IPS DF 6.9 (cell line): ENCODE measurements around the gene RNASE1.
"Not testable (repeated sequence)": the region's sequence is repeated elsewhere in the genome, so short reads cannot be mapped to it uniquely, and the experiment has no call there.

Experiments used
- DNase-seq: peaks from one replicate; pipeline ENCODE4 v3.0.0-alpha.2; 2013; ENCODE audit warnings: low read depth, low spot score
- H3K27ac ChIP-seq: one replicate; pipeline ENCODE4 v1.5.1; 2013; ENCODE audit warnings: low read length, control low read depth
- H3K27me3 ChIP-seq: 2 replicates; pipeline ENCODE4 v1.6.1; 2013; ENCODE audit warnings: mild to moderate bottlenecking, low read length; ENCODE audit not compliant: control insufficient read depth, insufficient read depth
- H3K36me3 ChIP-seq: 2 replicates; pipeline ENCODE4 v1.6.1; 2013; ENCODE audit warnings: low read length; ENCODE audit not compliant: control insufficient read depth, insufficient read depth
- H3K4me1 ChIP-seq: 2 replicates; pipeline ENCODE4 v1.6.1; 2013; ENCODE audit warnings: low read length; ENCODE audit not compliant: control insufficient read depth, insufficient read depth
- H3K4me3 ChIP-seq: 2 replicates; pipeline ENCODE4 v1.5.1; 2013; ENCODE audit warnings: mild to moderate bottlenecking, low read length
- H3K9me3 ChIP-seq: 2 replicates; pipeline ENCODE4 v1.6.1; 2013; ENCODE audit warnings: low read length, inconsistent platforms; ENCODE audit not compliant: control insufficient read depth, insufficient read depth
- WGBS: extraction: QIAGEN DNeasy Blood & Tissue Kit; methylation state at CpG from one replicate; pipeline ENCODE4 v1.1.7; 2013; ENCODE audit warnings: mixed read lengths, missing lambda C conversion rate; ENCODE audit not compliant: insufficient read length, insufficient coverage; 5-methylcytosine and 5-hydroxymethylcytosine counted together

The RNASE1 gene

DNA sequence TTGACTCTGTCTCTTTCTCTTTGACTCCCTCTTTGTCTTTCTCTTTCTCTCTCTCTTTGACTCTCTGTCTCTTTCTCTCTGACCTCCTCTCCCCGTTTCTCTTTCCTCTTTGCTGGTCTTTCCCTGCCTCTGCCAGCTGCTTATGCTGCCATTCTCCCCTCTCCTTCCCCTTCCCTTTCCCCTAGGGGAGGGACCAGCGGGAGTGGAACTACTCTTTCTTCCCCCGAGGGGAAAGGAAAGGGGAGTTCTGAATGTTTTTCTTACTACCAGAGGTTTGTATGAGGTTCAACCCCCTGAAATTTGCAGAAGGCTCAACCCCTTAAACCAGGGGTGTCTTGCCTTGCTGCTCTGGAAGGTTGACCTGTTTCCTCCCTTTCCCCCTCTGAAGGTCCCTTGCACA is 24.7 kb upstream of the RNASE1 start:
- WGBS: no CpG with 5 or more reads among the region's 3 CpGs
- DNase-seq: no peak
- Histone ChIP-seq H3K36me3 (no peaks in the 10 kb centered on the region), H3K4me1 (no peaks in the 10 kb centered on the region), H3K9me3 (no peaks in the 10 kb centered on the region), H3K27ac (no peak overlapping the region), H3K27me3 (no peaks in the 10 kb centered on the region), H3K4me3 (no peak overlapping the region)

DNA sequence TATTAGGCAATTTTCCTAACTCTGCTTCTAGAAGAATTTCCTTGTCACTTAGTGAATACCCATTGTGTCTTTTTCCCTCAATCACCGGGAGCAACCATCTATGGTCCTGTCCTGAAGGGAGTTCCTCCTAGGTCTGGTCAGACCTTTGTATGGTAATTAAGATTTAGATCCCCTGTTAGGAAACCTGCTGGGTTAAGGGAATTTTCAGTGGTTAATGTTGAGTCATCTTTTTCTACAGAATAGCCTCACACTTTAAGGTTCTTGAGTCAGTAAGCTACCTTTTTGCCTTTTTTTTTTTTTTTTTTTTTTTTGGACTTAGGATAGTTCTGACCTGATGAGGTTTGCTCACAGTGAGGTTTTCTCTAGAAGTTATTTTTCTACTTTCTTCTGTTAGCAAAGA is 24.0 kb upstream of the RNASE1 start:
- not testable (repeated sequence) for H3K36me3 ChIP-seq, H3K27ac ChIP-seq, H3K27me3 ChIP-seq, H3K4me3 ChIP-seq, H3K9me3 ChIP-seq, DNase-seq, H3K4me1 ChIP-seq
- no CpG with 5 or more reads among the region's 1 CpG for WGBS

DNA sequence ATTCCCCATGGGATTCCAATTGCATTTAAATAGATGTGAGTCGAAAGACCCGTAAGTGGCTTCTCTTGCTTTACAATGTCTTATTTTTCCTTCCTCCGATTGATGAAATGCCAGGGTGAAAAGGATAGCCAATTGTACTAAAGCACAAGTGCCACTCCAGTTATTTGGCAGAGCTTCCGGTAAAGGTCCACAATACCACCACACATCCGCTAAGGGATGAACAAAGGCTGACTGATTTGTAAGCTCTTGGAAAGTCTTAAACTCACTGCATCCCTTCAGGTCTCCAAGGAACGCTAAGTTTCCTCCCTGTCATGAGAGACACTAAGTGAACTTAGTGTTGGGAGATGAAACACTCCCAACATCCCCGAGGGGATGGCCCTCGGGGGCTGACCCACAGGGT is 21.2 kb upstream of the RNASE1 start:
- Histone ChIP-seq H3K4me1 (0 out of 2 replicates have a peak, but pooled peaks cover 1% of the 10 kb centered on the region), H3K4me3 (no peak overlapping the region), H3K27me3 (no peaks in the 10 kb centered on the region), H3K9me3 (no peaks in the 10 kb centered on the region), H3K36me3 (no peaks in the 10 kb centered on the region), H3K27ac (no peak overlapping the region)
- no peak for DNase-seq
- no CpG with 5 or more reads among the region's 8 CpGs for WGBS

DNA sequence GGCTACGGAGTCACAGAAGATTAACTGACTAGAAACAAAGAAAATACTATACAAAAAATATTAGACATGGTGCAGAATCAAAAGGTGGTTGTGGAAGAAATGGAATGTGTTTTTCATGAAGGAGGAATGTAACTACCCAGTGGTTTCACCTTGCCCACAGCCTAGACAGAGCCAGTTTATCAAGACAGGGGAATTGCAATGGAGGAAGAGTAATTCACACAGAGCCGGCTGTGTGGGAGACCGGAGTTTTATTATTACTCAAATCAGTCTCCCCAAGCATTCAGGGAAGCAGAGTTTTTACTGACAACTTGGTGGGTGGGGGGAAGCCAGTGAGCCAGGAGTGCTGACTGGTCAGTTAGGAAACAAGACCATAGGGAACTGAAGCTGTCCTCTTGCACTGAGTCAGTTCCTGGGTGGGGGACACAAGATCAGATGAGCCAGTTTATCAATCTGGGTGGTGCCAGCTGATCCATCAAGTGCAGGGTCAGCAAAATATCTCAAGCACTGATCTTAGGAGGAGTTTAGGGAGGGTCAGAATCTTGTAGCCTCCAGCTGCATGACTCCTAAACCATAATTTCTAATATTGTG is 19.0 kb upstream of the RNASE1 start:
- not testable (repeated sequence) for DNase-seq, H3K9me3 ChIP-seq, H3K4me3 ChIP-seq, H3K27me3 ChIP-seq, H3K36me3 ChIP-seq, H3K27ac ChIP-seq, H3K4me1 ChIP-seq
- no CpG with 5 or more reads among the region's 3 CpGs for WGBS

DNA sequence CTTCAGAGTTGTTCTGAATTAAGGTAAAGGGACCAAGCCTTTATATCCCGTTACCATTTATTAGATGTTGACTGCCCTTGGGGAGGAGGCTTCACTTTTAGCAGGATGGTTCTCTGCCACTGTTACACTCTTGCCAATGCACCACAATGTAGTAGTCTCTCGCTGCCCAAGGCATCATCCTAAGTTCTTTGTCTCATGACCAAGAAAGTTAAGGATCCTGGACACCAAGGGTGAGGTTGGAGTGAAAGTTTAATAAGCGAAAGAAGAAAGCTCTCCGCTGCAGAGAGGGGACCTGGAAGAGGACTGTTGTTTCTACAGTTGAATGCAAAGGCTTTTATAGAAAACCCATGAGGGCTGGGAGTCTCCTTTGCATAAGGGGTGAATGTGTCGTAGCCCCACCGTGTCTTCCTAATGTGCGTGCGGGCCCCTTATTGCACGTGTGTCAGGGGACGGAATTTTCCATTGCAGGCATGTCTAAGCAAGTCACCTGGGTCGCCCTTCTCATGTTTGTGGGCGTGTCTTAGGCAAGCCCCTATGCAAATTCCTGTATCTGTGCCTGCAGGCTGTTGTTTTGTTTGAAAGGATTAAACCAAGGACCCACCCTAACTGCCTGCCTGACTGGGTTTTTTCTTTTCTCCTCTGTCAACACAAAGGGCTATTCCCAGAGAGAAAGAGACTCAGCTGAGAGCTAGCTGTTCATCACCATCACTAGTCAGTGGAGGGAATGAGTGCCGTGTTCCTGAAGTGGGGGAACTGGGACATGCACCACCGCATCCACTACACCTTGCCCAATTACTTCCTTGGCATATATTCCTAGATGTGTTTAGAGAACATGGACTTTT is 17.6 kb upstream of the RNASE1 start:
- no peak overlapping the region for H3K4me3 ChIP-seq
- 0 out of 2 replicates have a peak, but pooled peaks cover 1% of the 10 kb centered on the region for H3K4me1 ChIP-seq
- H3K27ac ChIP-seq: no peak overlapping the region
- DNase-seq: peak; percentile 33
- no peaks in the 10 kb centered on the region for H3K27me3 ChIP-seq
- H3K9me3 ChIP-seq: no peaks in the 10 kb centered on the region
- no CpG with 5 or more reads among the region's 14 CpGs for WGBS
- no peaks in the 10 kb centered on the region for H3K36me3 ChIP-seq

DNA sequence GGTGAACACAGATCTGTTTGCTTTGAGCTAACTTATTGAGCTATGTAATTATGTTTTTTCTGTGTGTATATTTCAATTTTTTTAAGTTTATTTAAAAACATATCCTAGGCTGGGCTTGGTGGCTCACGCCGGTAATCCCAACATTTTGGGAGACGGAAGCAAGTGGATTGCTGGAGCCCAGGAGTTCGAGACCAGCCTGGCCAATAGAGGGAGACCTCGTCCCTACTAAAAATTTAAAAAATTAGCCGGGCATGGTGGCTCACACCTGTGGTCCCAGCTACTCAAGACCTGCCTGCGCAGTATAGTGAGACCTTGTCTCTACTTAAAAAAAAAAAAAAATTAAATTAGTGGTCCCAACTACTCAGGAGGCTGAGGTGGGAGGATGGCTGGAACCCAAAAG is 16.2 kb upstream of the RNASE1 start:
- DNase-seq: no peak
- Histone ChIP-seq H3K4me3 (no peak overlapping the region), H3K4me1 (0 out of 2 replicates have a peak, but pooled peaks cover 1% of the 10 kb centered on the region), H3K36me3 (no peaks in the 10 kb centered on the region), H3K27me3 (no peaks in the 10 kb centered on the region), H3K27ac (no peak overlapping the region), H3K9me3 (no peaks in the 10 kb centered on the region)
- WGBS: no CpG with 5 or more reads among the region's 7 CpGs

DNA sequence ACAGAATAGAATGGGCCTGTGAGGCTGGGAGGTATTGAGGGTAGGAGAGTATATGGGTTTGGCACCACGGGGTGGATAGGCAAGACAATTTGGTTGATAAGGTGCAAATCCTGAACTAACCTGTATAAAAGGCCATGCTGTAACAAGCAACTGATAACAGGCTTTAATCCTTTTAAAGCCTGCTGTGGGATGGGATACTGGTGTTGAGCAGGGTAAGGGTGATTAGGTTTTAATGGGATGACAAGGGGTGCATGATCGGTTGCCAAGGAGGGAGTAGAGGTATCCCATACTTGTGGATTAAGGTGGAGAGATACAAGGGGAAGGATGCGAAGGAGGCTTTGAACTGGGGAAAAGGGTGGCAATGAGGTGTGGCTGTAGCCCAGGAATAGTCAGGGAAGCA is 13.3 kb upstream of the RNASE1 start:
- not testable (repeated sequence) for H3K27ac ChIP-seq, H3K36me3 ChIP-seq, H3K27me3 ChIP-seq, DNase-seq, H3K4me1 ChIP-seq, H3K4me3 ChIP-seq, H3K9me3 ChIP-seq
- no CpG with 5 or more reads among the region's 3 CpGs for WGBS

DNA sequence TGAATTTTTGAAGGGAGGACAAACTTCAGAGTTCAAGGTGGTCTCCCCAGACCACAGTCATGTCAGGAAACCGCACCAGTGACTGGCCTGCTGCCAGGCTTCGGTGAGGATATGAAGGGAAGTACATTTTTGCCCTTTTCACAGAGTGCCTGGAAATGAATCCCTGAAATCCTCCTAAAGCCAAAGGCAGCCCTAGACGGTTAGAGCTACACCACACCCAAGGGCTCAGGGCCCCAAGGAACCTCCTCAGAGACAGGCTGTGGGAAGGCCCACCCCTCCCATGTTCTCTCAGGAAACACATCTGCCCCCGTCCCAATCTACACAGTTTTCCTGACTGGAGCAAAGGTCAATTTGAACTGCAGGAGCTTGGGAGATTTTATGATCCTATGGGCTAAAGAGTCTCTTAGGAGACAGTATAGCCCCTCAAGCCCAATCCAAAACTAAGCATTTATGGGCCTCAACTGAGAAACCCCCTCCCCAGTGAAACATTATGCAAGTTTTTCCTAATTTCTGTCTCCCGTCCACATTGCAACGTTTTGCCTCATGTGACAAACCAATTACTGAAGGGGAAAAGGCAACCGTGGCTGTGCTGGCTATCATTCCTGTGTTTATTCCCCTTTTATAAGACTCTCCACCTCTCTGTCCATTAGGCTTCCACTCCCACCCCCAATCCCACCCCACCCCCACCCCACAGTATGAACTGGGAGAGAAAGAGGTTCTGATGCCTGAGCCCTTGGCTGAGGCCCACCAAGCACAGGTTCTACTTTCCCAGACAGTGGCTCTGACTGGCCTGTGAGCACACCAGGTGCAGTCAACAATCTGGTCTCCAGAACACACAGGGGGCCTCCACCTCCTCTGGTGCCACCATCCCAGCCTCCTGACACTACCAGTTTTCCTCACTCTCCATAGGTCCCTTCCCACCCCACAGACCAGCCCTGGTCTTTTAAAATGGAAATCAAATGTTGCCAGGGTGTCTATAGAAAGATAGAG is 9.6 kb upstream of the RNASE1 start:
- Histone ChIP-seq H3K9me3 (no peaks in the 10 kb centered on the region), H3K4me3 (no peak overlapping the region), H3K36me3 (no peaks in the 10 kb centered on the region), H3K27ac (no peak overlapping the region), H3K27me3 (no peaks in the 10 kb centered on the region), H3K4me1 (no peaks in the 10 kb centered on the region)
- WGBS: no CpG with 5 or more reads among the region's 7 CpGs
- no peak for DNase-seq

DNA sequence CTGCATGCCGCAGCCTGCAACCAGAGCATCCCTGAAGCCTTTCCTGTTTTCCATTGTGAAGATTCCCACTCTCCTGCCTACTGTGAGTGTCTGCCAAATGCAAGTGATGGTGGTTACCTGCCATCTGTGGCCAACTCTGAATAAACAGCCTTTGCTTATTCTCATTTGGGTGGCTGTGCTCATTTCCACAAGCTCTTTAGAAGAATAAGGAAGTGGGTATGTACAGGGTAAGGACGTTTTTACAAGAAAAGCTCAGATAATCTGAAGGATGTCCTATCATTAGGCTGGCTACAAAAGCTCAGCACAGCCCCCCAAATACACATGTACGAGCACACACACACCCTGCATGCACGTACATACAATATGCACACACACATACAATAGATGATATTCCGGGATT is 7.3 kb upstream of the RNASE1 start:
- DNase-seq: no peak
- Histone ChIP-seq H3K4me3 (no peak overlapping the region), H3K4me1 (no peaks in the 10 kb centered on the region), H3K27me3 (no peaks in the 10 kb centered on the region), H3K9me3 (no peaks in the 10 kb centered on the region), H3K36me3 (no peaks in the 10 kb centered on the region), H3K27ac (no peak overlapping the region)
- WGBS: no CpG with 5 or more reads among the region's 5 CpGs

DNA sequence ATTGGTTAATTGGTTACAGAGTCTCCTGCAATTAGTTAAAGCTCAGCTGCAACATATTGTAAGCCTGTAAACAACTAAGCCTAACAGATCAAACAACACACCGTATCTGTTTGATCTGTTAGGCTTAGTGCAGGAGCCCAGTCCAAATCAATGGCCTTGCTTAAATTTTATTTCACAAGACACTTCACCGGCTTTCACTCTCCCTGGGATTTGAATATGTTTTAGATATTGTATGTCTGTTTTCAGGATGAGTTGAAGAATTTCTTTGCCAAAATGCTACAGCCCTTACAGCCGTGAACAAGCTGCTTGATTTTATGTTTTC is 5.5 kb upstream of the RNASE1 start:
- Histone ChIP-seq H3K4me3 (no peak overlapping the region), H3K27me3 (no peaks in the 10 kb centered on the region), H3K36me3 (no peaks in the 10 kb centered on the region), H3K9me3 (no peaks in the 10 kb centered on the region), H3K4me1 (no peaks in the 10 kb centered on the region), H3K27ac (no peak overlapping the region)
- whole genome bisulfite sequencing: no CpG with 5 or more reads among the region's 3 CpGs
- no peak for DNase-seq
